GM18907 (cell line): ENCODE results near the gene UQCRH.
"Not testable (repeated sequence)": the region's sequence is repeated elsewhere in the genome, so short reads cannot be mapped to it uniquely, and the experiment has no call there.

Experiments
- ATAC-seq: cut with Tn5 transposase; IDR thresholded peaks from one replicate; pipeline ENCODE4 v1.9.1; 2021; ENCODE audit warnings: mild to moderate bottlenecking, moderate library complexity; ENCODE audit not compliant: unreplicated experiment

The UQCRH gene

GRCh38 chr1:46298387-46298786, 5.1 kb upstream of the UQCRH start:
- ATAC-seq, result no peak

- ATAC-seq, result no peak
These were observed 2.7 kb upstream of the UQCRH start for GRCh38 chr1:46300673-46301405.

DNA sequence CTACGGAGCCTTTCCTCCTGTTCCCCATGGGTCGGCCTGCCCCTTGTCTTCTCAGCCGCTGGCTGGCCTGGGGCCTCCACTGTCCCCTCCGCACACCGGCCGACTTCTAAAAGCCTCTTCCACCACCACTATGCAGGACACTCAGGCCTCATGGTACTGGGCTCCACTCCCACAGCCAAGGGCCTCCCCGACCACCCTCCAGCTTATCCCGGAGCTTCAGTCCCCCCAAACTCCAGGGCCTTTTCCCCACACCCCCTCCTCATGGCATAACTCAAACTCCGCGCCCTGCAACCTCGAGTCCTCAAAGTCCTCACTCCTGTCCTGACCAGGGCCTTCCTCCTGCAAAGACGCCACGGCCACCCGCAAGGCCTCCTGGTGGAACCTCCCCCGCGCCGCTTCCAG, 2.1 kb upstream of the UQCRH start:
- ATAC-seq, result no peak

DNA sequence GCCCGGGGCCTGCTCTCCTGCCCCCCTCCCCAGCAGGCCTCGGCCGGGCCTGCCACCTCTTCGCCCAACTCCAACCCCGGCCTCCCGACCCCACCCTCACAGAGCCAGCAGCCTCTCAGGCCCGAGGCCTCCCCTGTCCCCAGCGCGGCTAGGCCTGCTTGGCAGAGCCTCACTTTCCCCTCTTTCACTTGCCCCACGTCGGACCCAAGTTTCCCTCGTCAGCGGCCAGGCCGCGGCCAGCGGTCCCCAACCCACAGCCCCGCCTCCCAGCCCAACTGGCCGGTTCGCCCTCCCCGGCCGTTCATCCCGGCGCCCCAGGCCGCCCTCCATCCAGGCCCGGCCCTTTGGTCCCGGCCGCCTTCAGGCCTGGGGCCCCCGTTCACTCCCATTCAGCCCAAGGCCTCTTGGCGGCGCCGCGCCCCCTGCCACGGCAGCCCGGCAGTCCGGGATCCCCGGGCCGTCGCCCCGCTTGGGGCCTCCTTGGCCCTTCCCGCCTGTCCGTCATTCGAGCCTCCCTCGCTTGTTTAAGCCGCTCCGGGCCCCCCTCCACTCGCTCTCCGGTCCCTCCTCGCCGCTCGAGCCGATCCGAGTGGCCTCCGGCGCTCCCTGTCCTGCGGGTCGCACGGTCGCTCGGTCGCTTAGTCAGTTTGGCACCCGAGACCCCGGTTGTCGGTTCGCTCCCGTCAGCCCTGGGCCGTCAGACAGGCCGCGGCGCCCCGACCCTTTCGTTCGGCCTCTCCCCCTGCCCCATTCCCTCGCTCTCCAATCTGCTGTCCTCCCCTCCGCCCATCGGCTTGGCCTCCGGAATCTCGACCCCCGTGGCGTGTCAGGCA, 1.5 kb upstream of the UQCRH start:
- ATAC-seq, result peak; percentile 35

- ATAC-seq, result peak; percentile 19
These were observed 859 bp upstream of the UQCRH start for GRCh38 chr1:46302641-46303037.

DNA sequence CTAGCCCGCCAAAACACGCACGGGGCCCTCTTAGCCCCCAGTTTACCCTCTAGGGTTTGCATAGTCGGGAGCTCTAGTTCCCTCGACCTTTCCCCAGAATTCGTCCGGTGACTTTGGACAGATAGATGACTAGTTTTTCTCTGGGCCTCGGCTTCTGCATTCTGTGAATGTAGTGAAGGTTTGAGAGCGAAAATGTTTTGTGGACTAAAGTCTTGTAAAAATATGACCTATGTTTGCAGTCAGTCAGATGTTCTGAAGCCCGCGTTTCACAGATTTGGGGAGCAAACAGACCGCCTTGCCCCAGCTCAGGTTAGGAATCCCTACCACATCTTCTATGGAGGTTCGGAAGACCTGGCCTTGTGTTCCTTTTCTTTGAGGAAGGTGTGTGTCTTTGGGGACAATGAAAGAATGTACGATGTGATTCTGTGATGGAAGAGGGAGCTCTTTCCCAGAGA, 401 bp downstream of the UQCRH start:
- no peak for ATAC-seq

- no peak for ATAC-seq
These were observed 2.6 kb downstream of the UQCRH start for GRCh38 chr1:46306159-46306530.

GRCh38 chr1:46309401-46310159, 6.1 kb downstream of the UQCRH start:
- ATAC-seq, result no peak

- ATAC-seq, result no peak
These were observed 6.8 kb downstream of the UQCRH start for GRCh38 chr1:46310321-46310720.

GRCh38 chr1:46315669-46316403, 12.3 kb downstream of the UQCRH start:
- no peak for ATAC-seq

DNA sequence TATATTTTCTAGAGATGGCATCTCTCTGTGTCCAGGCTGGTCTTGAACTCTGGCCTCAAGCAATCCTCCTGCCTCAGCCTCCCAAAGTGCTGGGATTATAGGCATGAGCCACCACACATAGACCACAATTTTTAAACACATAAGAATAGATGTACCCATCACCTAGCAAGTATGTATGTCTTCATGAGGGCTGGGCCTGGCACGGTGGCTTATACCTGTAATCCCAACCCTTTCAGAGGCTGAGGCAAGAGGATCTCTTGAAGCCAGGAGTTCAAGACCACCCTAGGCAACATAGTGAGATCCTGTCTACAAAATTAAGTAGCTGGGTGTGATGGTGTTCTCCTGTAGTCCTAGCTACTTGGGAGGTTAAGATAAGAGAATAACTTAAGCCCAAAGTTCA, 13.8 kb downstream of the UQCRH start:
- no peak for ATAC-seq

DNA sequence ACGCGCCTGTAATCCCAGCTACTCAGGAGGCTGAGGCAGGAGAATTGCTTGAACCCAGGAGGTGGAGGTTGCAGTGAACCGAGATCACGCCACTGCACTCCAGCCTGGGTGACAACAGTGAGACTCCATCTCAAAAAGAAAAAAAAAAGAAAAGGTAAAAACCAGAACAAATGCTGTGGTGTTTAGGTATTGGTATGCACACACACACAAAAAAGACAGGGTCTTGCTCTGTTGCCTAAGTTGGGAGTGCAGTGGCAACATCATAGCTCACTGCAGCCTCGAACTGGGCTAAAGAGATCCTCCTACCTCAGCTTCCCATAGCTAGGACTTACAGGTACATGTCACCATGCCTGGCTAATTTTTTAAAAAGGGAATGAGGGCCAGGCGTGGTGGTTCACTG, 15.8 kb downstream of the UQCRH start:
- not testable (repeated sequence) for ATAC-seq

DNA sequence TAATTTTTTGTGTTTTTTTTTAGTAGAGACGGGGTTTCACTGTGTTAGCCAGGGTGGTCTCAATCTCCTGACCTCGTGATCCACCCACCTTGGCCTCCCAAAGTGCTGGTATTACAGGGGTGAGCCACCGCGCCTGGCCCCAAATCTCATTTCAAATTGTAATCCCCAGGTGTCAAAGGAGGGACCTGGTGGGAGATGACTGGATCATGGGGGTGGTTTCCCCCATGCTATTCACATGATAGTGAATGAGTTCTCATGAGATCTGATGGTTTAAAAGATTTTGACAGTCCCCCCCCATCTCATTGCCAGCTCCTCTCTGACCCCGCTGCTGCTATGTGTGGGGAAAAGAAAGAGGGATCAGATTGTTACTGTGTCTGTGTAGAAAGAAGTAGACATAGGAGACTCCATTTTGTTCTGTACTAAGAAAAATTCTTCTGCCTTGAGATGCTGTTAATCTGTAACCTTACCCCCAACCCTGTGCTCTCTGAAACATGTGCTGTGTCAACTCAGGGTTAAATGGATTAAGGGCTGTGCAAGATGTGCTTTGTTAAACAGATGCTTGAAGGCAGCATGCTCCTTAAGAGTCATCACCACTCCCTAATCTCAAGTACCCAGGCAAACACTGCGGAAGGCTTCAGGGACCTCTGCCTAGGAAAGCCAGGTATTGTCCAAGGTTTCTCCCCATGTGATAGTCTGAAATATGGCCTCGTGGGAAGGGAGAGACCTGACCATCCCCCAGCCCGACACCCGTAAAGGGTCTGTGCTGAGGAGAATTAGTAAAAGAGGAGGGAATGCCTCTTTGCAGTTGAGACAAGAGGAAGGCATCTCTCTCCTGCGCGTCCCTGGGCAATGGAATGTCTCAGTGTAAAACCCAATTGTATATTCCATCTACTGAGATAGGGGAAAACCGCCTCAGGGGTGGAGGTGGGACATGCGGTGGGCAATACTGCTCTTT, 16.7 kb downstream of the UQCRH start:
- ATAC-seq, result not testable (repeated sequence)

DNA sequence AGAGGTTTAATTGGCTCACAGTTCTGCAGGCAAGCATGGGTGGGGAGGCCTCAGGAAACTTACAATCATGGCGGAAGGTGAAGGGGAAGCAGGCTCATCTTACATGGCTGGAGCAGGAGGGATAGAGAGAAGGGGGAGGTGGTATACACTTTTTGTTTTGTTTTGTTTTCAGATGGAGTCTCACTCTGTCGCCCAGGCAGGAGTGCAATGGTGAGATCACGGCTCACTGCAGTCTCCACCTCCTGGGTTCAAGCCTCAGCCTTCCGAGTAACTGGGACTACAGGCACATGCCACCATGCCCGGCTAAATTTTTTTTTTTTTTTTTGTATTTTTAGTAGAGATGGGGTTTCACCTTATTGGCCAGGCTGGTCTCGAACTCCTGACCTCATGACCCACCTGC, 18.7 kb downstream of the UQCRH start:
- not testable (repeated sequence) for ATAC-seq

DNA sequence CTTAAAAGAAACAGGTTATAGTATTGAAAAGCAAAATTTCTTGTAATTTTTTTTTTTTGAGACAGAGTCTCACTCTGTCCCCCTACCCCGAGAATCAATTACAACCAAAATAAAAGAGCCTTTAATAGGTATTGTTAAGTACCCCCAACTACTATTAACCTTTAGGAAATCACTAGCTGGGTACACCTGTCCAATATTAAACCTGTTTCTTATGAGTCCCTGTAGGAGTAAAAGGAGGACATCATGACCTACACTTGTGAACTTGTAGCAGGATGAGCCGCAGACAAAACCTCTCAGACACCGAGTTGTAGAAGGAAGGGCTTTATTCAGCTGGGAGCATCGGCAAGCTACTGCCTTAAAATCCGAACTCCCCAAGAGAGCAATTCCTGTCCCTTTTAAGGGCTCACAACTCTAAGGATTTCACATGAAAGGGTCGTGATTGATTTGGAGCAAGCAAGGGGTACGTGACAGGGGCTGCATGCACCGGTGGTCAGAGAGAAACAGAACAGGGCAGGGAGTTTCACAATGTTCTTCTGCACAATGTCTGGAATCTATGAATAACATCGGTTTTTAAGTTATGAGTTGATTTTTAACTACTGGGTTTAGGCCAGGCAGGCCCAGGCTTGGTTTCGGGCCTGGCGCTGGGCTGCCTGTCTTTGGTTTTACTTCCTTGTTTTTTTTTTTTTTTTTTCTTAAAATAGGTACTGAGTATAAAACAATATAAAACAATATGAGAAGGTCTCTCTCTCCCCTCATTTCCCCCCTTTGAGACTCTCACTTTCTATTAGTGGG, 22.0 kb downstream of the UQCRH start:
- peak; percentile 48 for ATAC-seq

DNA sequence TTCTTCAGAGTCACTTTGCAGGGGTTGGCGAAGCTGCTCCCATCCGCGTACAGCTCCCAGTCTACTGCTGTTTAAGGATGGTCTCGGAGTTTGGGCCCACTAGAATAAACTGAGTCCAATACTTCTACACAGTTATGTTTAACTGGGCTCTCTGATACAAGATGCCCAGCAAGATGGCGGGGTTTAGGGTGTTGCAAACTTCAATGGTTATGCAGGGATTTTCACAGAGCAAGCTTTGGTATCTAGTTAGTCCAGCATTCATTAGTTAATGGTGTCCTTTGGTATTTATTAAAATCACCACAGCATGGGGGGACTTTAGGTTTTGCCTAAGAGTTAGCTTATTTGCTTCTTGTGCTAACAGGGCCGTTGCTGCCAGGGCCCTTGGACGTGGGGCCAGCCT, 24.7 kb downstream of the UQCRH start:
- ATAC-seq, result not testable (repeated sequence)

GRCh38 chr1:46329807-46330206, 26.3 kb downstream of the UQCRH start:
- not testable (repeated sequence) for ATAC-seq

DNA sequence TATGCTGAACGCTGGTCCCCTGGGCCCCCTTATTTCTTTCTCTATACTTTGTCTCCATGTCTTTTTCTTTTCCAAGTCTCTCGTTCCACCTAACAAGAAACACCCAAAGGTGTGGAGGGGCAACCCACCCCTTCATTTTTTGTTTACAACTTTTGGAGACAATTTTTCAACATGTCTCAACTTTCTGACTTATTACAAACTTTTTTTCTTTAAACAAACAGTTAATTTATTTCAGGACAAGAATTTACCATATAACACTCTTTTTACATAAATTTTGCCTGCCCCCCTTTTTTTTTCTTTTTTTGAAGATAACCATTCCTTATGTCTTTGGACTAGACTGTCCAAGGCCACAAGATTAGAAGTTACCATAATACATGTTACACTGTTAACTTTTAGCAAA, 26.9 kb downstream of the UQCRH start:
- ATAC-seq, result not testable (repeated sequence)
